ENCODE measurements around the gene CD36. TPM values are rescaled to one million over a fixed set of nuclear protein-coding genes. Genes with fewer than 3 reads are reported as not detected.

CD36 gene
- total RNA-seq, 1 donor from 2014 or later: 1.6 TPM

DNA sequence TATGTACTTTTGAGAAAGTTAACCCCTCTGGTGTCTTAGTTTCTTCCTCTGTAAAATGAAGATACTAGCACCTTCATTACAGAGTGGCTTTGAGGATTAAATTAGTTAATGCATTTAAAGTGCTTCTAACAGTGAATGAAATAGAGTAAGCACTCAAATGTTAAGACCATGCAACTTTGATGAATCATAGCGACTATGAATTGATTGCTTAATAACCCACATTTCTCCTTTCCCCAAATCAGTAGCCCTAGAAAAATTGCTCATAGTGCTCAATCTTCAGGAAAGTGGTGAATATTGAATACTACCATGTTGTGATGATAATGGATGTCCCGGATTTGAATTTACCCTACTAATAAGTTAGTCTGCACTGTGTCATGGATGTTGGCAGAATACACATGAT, 48.1 kb downstream of the CD36 start:
- Mint-ChIP-seq H3K9me3 (peaks cover 5% of the 10 kb centered on the region), H3K4me1 (no peaks in the 10 kb centered on the region), H3K27ac (no peak overlapping the region), H3K36me3 (no peaks in the 10 kb centered on the region), H3K4me3 (no peak overlapping the region), H3K27me3 (ENCODE audit: insufficient read depth, low read depth) (no peaks in the 10 kb centered on the region)
- peaks cover 13% of the 10 kb centered on the region for H3F3A ChIP-seq (ENCODE audit: low read depth)
- no peaks in the 10 kb centered on the region for H3K79me2 ChIP-seq (ENCODE audit: low read depth)
- H3K9ac ChIP-seq: no peak overlapping the region
- H2AFZ ChIP-seq (replicated peaks): no peak overlapping the region
- H3K4me1 ChIP-seq: no peaks in the 10 kb centered on the region
- H4K20me1 ChIP-seq (ENCODE audit: low read depth): no peaks in the 10 kb centered on the region
- H3K9me3 ChIP-seq (ENCODE audit: low read depth): no peaks in the 10 kb centered on the region
- TF ChIP-seq EZH2 (IDR thresholded peaks at IDR 0.05) (no peak), EZH2phosphoT487 (IDR thresholded peaks at IDR 0.05) (no peak)
- TF ChIP-seq, protein P1, sequence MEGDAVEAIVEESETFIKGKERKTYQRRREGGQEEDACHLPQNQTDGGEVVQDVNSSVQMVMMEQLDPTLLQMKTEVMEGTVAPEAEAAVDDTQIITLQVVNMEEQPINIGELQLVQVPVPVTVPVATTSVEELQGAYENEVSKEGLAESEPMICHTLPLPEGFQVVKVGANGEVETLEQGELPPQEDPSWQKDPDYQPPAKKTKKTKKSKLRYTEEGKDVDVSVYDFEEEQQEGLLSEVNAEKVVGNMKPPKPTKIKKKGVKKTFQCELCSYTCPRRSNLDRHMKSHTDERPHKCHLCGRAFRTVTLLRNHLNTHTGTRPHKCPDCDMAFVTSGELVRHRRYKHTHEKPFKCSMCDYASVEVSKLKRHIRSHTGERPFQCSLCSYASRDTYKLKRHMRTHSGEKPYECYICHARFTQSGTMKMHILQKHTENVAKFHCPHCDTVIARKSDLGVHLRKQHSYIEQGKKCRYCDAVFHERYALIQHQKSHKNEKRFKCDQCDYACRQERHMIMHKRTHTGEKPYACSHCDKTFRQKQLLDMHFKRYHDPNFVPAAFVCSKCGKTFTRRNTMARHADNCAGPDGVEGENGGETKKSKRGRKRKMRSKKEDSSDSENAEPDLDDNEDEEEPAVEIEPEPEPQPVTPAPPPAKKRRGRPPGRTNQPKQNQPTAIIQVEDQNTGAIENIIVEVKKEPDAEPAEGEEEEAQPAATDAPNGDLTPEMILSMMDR (IDR thresholded peaks at IDR 0.05): no peak
- H3K27ac ChIP-seq: no peak overlapping the region
- no peak overlapping the region for H3K4me2 ChIP-seq
- DNase-seq (ENCODE audit: low spot score): no peak
- no peaks in the 10 kb centered on the region for H3K36me3 ChIP-seq
- no peak overlapping the region for H3K4me3 ChIP-seq
- H3K27me3 ChIP-seq: no peaks in the 10 kb centered on the region

GRCh38 chr7:80699045-80699638, 60.7 kb downstream of the CD36 start:
- Histone ChIP-seq H3K9ac (no peak overlapping the region), H3K4me3 (no peak overlapping the region), H3K4me2 (no peak overlapping the region), H3K27ac (no peak overlapping the region), H3K4me1 (no peaks in the 10 kb centered on the region), H3K9me3 (ENCODE audit: low read depth) (no peaks in the 10 kb centered on the region), H3F3A (ENCODE audit: low read depth) (no peaks in the 10 kb centered on the region), H3K27me3 (no peaks in the 10 kb centered on the region), H3K79me2 (ENCODE audit: low read depth) (no peaks in the 10 kb centered on the region), H2AFZ (replicated peaks) (no peak overlapping the region), H4K20me1 (ENCODE audit: low read depth) (no peaks in the 10 kb centered on the region), H3K36me3 (no peaks in the 10 kb centered on the region)
- Mint-ChIP-seq H3K4me1 (peaks cover 3% of the 10 kb centered on the region), H3K36me3 (no peaks in the 10 kb centered on the region), H3K4me3 (no peak overlapping the region), H3K27ac (no peak overlapping the region), H3K9me3 (peaks cover 5% of the 10 kb centered on the region), H3K27me3 (ENCODE audit: insufficient read depth, low read depth) (peaks cover 2% of the 10 kb centered on the region)
- no peak for TF ChIP-seq EZH2 (IDR thresholded peaks at IDR 0.05)
- TF ChIP-seq, protein P1 (IDR thresholded peaks at IDR 0.05): peak; percentile 77
- peak; percentile 58 for DNase-seq (ENCODE audit: low spot score)

DNA sequence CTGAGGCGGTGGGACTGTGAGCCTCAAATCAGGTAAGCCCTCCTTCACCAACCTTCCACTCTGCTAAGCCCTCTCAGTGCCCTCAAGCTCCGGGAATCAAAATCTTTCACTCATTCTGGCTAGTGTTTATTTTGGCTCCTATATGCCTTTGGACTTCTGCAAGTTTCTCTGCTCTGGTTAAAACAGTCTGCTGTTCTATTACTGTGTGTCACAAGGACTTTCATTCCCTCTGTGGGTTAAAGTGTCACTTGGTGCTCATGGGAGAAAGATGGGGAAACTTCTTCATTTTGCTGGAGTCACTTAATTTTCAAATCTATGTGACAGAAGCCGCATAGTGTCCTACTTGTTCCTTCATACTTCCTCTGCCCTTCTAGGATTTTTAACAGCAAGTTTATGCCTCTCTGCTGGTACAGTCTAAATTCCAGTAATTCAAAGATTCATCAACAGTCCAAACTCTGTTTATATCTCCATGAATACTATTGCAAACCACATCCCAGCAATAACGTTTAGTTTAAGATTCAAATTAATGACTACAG, 61.3 kb downstream of the CD36 start:
- Histone ChIP-seq H4K20me1 (ENCODE audit: low read depth) (no peaks in the 10 kb centered on the region), H3K27me3 (no peaks in the 10 kb centered on the region), H3K4me1 (no peaks in the 10 kb centered on the region), H3K36me3 (no peaks in the 10 kb centered on the region), H3K4me2 (no peak overlapping the region), H3K4me3 (no peak overlapping the region), H3F3A (ENCODE audit: low read depth) (no peaks in the 10 kb centered on the region), H3K27ac (no peak overlapping the region), H3K9me3 (ENCODE audit: low read depth) (no peaks in the 10 kb centered on the region), H3K9ac (no peak overlapping the region), H3K79me2 (ENCODE audit: low read depth) (no peaks in the 10 kb centered on the region), H2AFZ (replicated peaks) (no peak overlapping the region)
- H3K9me3 Mint-ChIP-seq: peaks cover 2% of the 10 kb centered on the region
- TF ChIP-seq, protein P1 (IDR thresholded peaks at IDR 0.05): no peak
- TF ChIP-seq EZH2 (IDR thresholded peaks at IDR 0.05) (no peak), EZH2phosphoT487 (IDR thresholded peaks at IDR 0.05) (no peak)
- no peak overlapping the region for H3K27ac Mint-ChIP-seq
- DNase-seq (ENCODE audit: low spot score): no peak
- no peak overlapping the region for H3K4me3 Mint-ChIP-seq
- H3K27me3 Mint-ChIP-seq (ENCODE audit: insufficient read depth, low read depth): no peaks in the 10 kb centered on the region
- H3K36me3 Mint-ChIP-seq: no peaks in the 10 kb centered on the region
- peaks cover 3% of the 10 kb centered on the region for H3K4me1 Mint-ChIP-seq
